Brain microvascular endothelial cell (primary cell): ENCODE data around the gene MSI2.

Source experiments
- DNase-seq: peaks from one replicate; pipeline ENCODE4 v3.0.0-alpha.2; 2020
- H3K27ac ChIP-seq: fragments of 250-450 bp; sonication (Bioruptor Pico); 2 replicates; pipeline ENCODE4 v1.5.1; 2020; ENCODE audit warnings: mild to moderate bottlenecking, moderate library complexity
- H3K27me3 ChIP-seq: fragments of 250-450 bp; sonication (Bioruptor Pico); replicated peaks from 2 replicates; pipeline ENCODE4 v1.5.1; 2020; ENCODE audit warnings: mild to moderate bottlenecking
- H3K36me3 ChIP-seq: fragments of 250-450 bp; sonication (Bioruptor Pico); replicated peaks from 2 replicates; pipeline ENCODE4 v1.5.1; 2020; ENCODE audit warnings: mild to moderate bottlenecking
- H3K4me3 ChIP-seq: 2 replicates; pipeline ENCODE4 v1.5.1; 2011; ENCODE audit warnings: low read depth, mild to moderate bottlenecking, control low read depth, low read length, moderate library complexity
- CTCF ChIP-seq: IDR thresholded peaks from 2 replicates; pipeline ENCODE4 v1.5.1; 2011; ENCODE audit warnings: low read depth, mild to moderate bottlenecking, moderate library complexity, low read length, control low read depth, inconsistent platforms; ENCODE audit errors: missing control alignments
- in situ Hi-C: cut with HindIII; loops from 2 replicates; pipeline ENCODE4 v1.10.0; 2017; ENCODE audit warnings: low sequenced_read_pairs, low pct_ligation_motif_present

MSI2 gene

GRCh38 chr17:57628421-57628820 lies 372.1 kb downstream of the MSI2 start:
- in situ Hi-C loops: no loop called here
- no peak overlapping the region for H3K27ac ChIP-seq
- no peak overlapping the region for H3K4me3 ChIP-seq
- no peaks in the 10 kb centered on the region for H3K27me3 ChIP-seq
- DNase-seq: no peak
- TF ChIP-seq CTCF: no peak
- no peaks in the 10 kb centered on the region for H3K36me3 ChIP-seq

- H3K4me3 ChIP-seq: no peak overlapping the region
- H3K36me3 ChIP-seq: no peaks in the 10 kb centered on the region
- in situ Hi-C loops: no loop called here
- no peaks in the 10 kb centered on the region for H3K27me3 ChIP-seq
- no peak for TF ChIP-seq CTCF
- no peak for DNase-seq
- no peak overlapping the region for H3K27ac ChIP-seq
Measured at GRCh38 chr17:57629470-57629869, 373.1 kb downstream of the MSI2 start.

- no peak overlapping the region for H3K4me3 ChIP-seq
- no peak for TF ChIP-seq CTCF
- no peak for DNase-seq
- no peak overlapping the region for H3K27ac ChIP-seq
- no peaks in the 10 kb centered on the region for H3K27me3 ChIP-seq
- in situ Hi-C loops: no loop called here
- no peaks in the 10 kb centered on the region for H3K36me3 ChIP-seq
Measured at GRCh38 chr17:57629886-57630285, 373.6 kb downstream of the MSI2 start.

- DNase-seq: no peak
- Histone ChIP-seq H3K27me3 (no peaks in the 10 kb centered on the region), H3K27ac (no peak overlapping the region), H3K36me3 (no peaks in the 10 kb centered on the region), H3K4me3 (no peak overlapping the region)
- in situ Hi-C loops: no loop called here
- TF ChIP-seq CTCF: no peak
Measured at GRCh38 chr17:57630736-57631135, 374.4 kb downstream of the MSI2 start.

GRCh38 chr17:57631871-57632270 lies 375.5 kb downstream of the MSI2 start:
- no peak for DNase-seq
- Histone ChIP-seq H3K36me3 (no peaks in the 10 kb centered on the region), H3K4me3 (no peak overlapping the region), H3K27me3 (no peaks in the 10 kb centered on the region), H3K27ac (no peak overlapping the region)
- no peak for TF ChIP-seq CTCF
- in situ Hi-C loops: no loop called here

GRCh38 chr17:57632294-57632693 lies 376.0 kb downstream of the MSI2 start:
- H3K4me3 ChIP-seq: no peak overlapping the region
- in situ Hi-C loops: no loop called here
- H3K36me3 ChIP-seq: no peaks in the 10 kb centered on the region
- TF ChIP-seq CTCF: no peak
- no peak for DNase-seq
- H3K27me3 ChIP-seq: no peaks in the 10 kb centered on the region
- H3K27ac ChIP-seq: no peak overlapping the region
